Measurements from ENCODE around the gene STH.
"Not testable (repeated sequence)": the region's sequence is repeated elsewhere in the genome, so short reads cannot be mapped to it uniquely, and the experiment has no call there.

Gene STH

DNA sequence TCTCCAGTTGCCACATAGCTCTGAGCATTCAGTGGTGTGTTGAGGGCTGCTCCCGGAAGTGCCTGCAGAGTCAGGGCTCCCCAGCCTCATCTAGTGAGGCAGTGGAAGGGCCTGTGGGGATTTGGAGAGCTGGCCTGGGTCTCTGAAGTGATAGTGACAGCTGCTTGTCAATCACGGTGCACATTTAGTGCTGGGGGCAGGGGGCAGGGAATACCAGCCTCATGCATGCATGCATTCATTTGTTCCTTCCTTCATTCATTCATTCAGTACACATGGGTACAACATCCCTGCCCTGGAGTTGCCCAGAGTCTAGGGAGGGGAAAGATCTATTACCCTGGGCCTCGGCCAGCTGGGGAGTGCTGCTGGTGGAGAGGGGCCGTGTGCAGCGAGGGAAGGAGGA is 11.3 kb upstream of the STH start:
- DNase-seq: no peak

GRCh38 chr17:45989759-45990158 is 9.3 kb upstream of the STH start:
- DNase-seq: no peak

DNA sequence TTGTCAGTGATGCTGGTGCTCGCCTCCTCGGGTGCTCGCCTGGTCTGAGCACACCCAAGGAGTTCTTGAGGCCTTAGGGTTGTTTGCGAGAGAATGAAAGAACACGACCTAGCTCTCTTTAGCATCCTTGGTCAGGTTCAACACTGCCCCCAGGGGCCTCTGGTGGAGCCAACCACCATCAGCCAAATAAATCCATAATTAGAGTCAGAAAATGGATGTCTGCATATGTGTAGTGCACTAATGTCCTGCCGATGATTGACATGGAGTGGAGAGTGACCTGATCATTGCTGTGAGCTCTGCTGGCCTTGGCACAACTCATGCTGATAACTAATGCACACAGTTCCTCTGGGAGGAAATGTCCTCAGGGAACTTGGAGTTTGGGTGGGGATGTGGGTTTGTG is 8.2 kb upstream of the STH start:
- no peak for DNase-seq

DNA sequence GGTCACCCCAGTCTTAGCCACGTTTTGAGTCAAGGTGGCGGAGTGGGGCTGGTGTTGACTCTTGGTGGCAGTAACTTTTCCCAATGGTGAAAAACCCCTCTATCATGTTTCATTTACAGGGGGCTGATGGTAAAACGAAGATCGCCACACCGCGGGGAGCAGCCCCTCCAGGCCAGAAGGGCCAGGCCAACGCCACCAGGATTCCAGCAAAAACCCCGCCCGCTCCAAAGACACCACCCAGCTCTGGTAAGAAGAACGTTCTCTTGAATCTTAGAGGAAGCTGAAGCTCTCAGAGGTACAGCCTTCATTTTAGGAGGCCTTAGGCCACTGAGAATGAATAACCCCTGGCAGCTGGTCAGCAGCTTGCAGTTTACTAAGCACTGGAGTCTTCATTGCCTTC is 7.7 kb upstream of the STH start:
- no peak for DNase-seq

GRCh38 chr17:45992175-45992574 is 6.9 kb upstream of the STH start:
- DNase-seq: no peak

GRCh38 chr17:45992904-45993303 is 6.1 kb upstream of the STH start:
- no peak for DNase-seq

- DNase-seq: no peak
These were observed 5.0 kb upstream of the STH start for GRCh38 chr17:45993962-45994627.

GRCh38 chr17:45994987-45995386 is 4.1 kb upstream of the STH start:
- DNase-seq: no peak

DNA sequence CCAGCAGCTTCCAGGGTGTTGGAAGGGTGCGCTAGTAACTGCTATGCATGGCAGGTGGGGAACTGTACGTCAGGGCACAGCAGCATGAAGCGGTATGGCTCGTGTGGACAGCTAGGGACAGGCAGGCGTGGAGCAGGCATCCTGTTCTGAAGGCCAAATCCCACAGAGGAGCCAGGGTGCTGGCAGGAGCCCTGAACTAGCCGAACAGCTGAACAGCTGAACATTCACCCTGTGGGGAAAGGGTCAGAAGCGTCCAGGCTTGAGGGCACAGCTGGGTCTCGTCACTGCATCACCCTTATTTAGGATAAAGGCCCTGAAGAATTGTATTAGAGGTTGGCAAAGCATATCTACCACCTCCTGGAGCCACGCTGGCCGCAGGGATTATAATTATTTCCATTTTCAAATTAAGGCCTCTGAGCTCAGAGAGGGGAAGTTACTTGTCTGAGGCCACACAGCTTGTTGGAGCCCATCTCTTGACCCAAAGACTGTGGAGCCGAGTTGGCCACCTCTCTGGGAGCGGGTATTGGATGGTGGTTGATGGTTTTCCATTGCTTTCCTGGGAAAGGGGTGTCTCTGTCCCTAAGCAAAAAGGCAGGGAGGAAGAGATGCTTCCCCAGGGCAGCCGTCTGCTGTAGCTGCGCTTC is 3.3 kb upstream of the STH start:
- no peak for DNase-seq

DNA sequence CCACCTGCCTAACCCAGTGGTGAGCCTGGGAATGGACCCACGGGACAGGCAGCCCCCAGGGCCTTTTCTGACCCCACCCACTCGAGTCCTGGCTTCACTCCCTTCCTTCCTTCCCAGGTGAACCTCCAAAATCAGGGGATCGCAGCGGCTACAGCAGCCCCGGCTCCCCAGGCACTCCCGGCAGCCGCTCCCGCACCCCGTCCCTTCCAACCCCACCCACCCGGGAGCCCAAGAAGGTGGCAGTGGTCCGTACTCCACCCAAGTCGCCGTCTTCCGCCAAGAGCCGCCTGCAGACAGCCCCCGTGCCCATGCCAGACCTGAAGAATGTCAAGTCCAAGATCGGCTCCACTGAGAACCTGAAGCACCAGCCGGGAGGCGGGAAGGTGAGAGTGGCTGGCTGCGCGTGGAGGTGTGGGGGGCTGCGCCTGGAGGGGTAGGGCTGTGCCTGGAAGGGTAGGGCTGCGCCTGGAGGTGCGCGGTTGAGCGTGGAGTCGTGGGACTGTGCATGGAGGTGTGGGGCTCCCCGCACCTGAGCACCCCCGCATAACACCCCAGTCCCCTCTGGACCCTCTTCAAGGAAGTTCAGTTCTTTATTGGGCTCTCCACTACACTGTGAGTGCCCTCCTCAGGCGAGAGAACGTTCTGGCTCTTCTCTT is 2.6 kb upstream of the STH start:
- no peak for DNase-seq

DNA sequence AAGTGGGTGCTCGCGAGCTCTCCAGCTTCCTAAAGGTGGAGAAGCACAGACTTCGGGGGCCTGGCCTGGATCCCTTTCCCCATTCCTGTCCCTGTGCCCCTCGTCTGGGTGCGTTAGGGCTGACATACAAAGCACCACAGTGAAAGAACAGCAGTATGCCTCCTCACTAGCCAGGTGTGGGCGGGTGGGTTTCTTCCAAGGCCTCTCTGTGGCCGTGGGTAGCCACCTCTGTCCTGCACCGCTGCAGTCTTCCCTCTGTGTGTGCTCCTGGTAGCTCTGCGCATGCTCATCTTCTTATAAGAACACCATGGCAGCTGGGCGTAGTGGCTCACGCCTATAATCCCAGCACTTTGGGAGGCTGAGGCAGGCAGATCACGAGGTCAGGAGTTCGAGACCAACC is 1.9 kb upstream of the STH start:
- DNase-seq: no peak

DNA sequence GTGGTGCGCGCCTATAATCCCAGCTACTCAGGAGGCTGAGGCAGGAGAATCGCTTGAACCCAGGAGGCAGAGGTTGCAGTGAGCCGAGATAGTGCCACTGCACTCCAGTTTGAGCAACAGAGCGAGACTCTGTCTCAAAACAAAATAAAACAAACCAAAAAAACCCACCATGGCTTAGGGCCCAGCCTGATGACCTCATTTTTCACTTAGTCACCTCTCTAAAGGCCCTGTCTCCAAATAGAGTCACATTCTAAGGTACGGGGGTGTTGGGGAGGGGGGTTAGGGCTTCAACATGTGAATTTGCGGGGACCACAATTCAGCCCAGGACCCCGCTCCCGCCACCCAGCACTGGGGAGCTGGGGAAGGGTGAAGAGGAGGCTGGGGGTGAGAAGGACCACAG is 1.4 kb upstream of the STH start:
- DNase-seq: no peak

GRCh38 chr17:45999900-46000290 is 845 bp downstream of the STH start:
- DNase-seq: no peak

DNA sequence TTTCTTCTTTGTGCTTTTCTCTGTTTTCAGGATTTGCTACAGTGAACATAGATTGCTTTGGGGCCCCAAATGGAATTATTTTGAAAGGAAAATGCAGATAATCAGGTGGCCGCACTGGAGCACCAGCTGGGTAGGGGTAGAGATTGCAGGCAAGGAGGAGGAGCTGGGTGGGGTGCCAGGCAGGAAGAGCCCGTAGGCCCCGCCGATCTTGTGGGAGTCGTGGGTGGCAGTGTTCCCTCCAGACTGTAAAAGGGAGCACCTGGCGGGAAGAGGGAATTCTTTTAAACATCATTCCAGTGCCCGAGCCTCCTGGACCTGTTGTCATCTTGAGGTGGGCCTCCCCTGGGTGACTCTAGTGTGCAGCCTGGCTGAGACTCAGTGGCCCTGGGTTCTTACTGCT is 1.2 kb downstream of the STH start:
- DNase-seq: no peak

- no peak for DNase-seq
These were observed 1.7 kb downstream of the STH start for GRCh38 chr17:46000757-46001156.

GRCh38 chr17:46001390-46002310 is 2.6 kb downstream of the STH start:
- no peak for DNase-seq

DNA sequence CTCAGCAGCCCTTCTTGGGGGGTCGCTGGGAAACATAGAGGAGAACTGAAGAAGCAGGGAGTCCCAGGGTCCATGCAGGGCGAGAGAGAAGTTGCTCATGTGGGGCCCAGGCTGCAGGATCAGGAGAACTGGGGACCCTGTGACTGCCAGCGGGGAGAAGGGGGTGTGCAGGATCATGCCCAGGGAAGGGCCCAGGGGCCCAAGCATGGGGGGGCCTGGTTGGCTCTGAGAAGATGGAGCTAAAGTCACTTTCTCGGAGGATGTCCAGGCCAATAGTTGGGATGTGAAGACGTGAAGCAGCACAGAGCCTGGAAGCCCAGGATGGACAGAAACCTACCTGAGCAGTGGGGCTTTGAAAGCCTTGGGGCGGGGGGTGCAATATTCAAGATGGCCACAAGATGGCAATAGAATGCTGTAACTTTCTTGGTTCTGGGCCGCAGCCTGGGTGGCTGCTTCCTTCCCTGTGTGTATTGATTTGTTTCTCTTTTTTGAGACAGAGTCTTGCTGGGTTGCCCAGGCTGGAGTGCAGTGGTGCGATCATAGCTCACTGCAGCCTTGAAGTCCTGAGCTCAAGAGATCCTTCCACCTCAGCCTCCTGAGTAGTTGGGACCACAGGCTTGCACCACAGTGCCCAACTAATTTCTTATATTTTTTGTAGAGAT is 3.4 kb downstream of the STH start:
- DNase-seq: peak; percentile 70

- DNase-seq: no peak
These were observed 3.9 kb downstream of the STH start for GRCh38 chr17:46002973-46003316.

- no peak for DNase-seq
These were observed 5.1 kb downstream of the STH start for GRCh38 chr17:46003907-46004748.

GRCh38 chr17:46006082-46006481 is 7.0 kb downstream of the STH start:
- not testable (repeated sequence) for DNase-seq

DNA sequence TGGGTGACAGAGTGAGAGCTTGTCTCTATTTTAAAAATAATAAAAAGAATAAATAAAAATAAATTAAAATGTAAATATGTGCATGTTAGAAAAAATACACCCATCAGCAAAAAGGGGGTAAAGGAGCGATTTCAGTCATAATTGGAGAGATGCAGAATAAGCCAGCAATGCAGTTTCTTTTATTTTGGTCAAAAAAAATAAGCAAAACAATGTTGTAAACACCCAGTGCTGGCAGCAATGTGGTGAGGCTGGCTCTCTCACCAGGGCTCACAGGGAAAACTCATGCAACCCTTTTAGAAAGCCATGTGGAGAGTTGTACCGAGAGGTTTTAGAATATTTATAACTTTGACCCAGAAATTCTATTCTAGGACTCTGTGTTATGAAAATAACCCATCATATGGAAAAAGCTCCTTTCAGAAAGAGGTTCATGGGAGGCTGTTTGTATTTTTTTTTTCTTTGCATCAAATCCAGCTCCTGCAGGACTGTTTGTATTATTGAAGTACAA is 8.5 kb downstream of the STH start:
- no peak for DNase-seq

DNA sequence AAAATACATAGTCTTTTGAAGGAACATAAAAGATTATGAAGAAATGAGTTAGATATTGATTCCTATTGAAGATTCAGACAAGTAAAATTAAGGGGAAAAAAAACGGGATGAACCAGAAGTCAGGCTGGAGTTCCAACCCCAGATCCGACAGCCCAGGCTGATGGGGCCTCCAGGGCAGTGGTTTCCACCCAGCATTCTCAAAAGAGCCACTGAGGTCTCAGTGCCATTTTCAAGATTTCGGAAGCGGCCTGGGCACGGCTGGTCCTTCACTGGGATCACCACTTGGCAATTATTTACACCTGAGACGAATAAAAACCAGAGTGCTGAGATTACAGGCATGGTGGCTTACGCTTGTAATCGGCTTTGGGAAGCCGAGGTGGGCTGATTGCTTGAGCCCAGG is 9.5 kb downstream of the STH start:
- no peak for DNase-seq

All from activated CD4-positive, alpha-beta T cell treated with anti-CD3 and anti-CD28 coated beads, Interleukin-2, amount 50 U/mL, for 16 hours (primary cell).